Activated naive CD4-positive, alpha-beta T cell treated with anti-CD3 and anti-CD28 coated beads, Interleukin-2, amount 10 ng/mL, durations not matched to agents 7 days and 5 days (primary cell): Measurements from ENCODE around the gene SIK2.
"Not testable (repeated sequence)": the region's sequence is repeated elsewhere in the genome, so short reads cannot be mapped to it uniquely, and the experiment has no call there.

Experiments
- CTCF ChIA-PET: fragments of 350-600 bp; sonication (Branson Sonifier 250); formaldehyde crosslinking; loops from one replicate; lab custom pipeline; 2021; ENCODE audit warnings: antibody characterized with exemption; lab: Charles Lee
- DNase-seq: peaks from one replicate; pipeline ENCODE4 v3.0.0-alpha.2; 2020
- H3K27ac Mint-ChIP-seq: one replicate; pipeline ENCODE4 v1.8.0; 2021; ENCODE audit warnings: mild to moderate bottlenecking, moderate library complexity, mixed read lengths
- H3K27me3 Mint-ChIP-seq: one replicate; pipeline ENCODE4 v1.8.0; 2021; ENCODE audit warnings: mild to moderate bottlenecking, mixed read lengths
- H3K36me3 Mint-ChIP-seq: one replicate; pipeline ENCODE4 v1.8.0; 2021; ENCODE audit warnings: mixed read lengths
- H3K4me1 Mint-ChIP-seq: one replicate; pipeline ENCODE4 v1.8.0; 2021; ENCODE audit warnings: mixed read lengths
- H3K4me3 Mint-ChIP-seq: one replicate; pipeline ENCODE4 v1.8.0; 2021; ENCODE audit warnings: mild to moderate bottlenecking, moderate library complexity, mixed read lengths
- H3K9me3 Mint-ChIP-seq: one replicate; pipeline ENCODE4 v1.8.0; 2021; ENCODE audit warnings: mixed read lengths

SIK2 gene

GRCh38 chr11:111694851-111695250 lies 92.6 kb downstream of the SIK2 start:
- CTCF ChIA-PET = no interaction called here
- Mint-ChIP-seq H3K4me1 (no peaks in the 10 kb centered on the region), H3K9me3 (no peaks in the 10 kb centered on the region), H3K4me3 (no peak overlapping the region), H3K27me3 (no peaks in the 10 kb centered on the region), H3K27ac (no peak overlapping the region), H3K36me3 (peaks cover 8% of the 10 kb centered on the region)
- DNase-seq = no peak

- Mint-ChIP-seq H3K9me3 (no peaks in the 10 kb centered on the region), H3K4me3 (no peak overlapping the region), H3K27me3 (no peaks in the 10 kb centered on the region), H3K36me3 (peaks cover 5% of the 10 kb centered on the region), H3K4me1 (no peaks in the 10 kb centered on the region), H3K27ac (no peak overlapping the region)
- CTCF ChIA-PET = no interaction called here
- DNase-seq = no peak
Measured at GRCh38 chr11:111696556-111696955, 94.3 kb downstream of the SIK2 start.

GRCh38 chr11:111697933-111698371 lies 95.7 kb downstream of the SIK2 start:
- Mint-ChIP-seq H3K27ac (no peak overlapping the region), H3K27me3 (no peaks in the 10 kb centered on the region), H3K4me3 (no peak overlapping the region), H3K4me1 (no peaks in the 10 kb centered on the region), H3K36me3 (peaks cover 3% of the 10 kb centered on the region), H3K9me3 (no peaks in the 10 kb centered on the region)
- CTCF ChIA-PET = interaction anchor here (0.8 to 1.3 kb wide), 2 partner anchors 78 to 94 kb away, joined by 3 to 5 read pairs; no protein-coding TSS in a partner anchor
- no peak for DNase-seq

GRCh38 chr11:111698852-111699559 lies 96.8 kb downstream of the SIK2 start:
- Mint-ChIP-seq H3K9me3 (no peaks in the 10 kb centered on the region), H3K4me3 (no peak overlapping the region), H3K27me3 (no peaks in the 10 kb centered on the region), H3K4me1 (no peaks in the 10 kb centered on the region), H3K36me3 (peaks cover 3% of the 10 kb centered on the region), H3K27ac (no peak overlapping the region)
- CTCF ChIA-PET = interaction anchor here (1.1 kb wide), 1 partner anchor 78 kb away, joined by 4 read pairs; no protein-coding TSS in a partner anchor
- no peak for DNase-seq

- no peak for DNase-seq
- Mint-ChIP-seq H3K27me3 (no peaks in the 10 kb centered on the region), H3K9me3 (no peaks in the 10 kb centered on the region), H3K4me3 (no peak overlapping the region), H3K4me1 (no peaks in the 10 kb centered on the region), H3K36me3 (peaks cover 3% of the 10 kb centered on the region), H3K27ac (no peak overlapping the region)
- CTCF ChIA-PET = interaction anchor here (1.1 kb wide), 1 partner anchor 77 kb away, joined by 4 read pairs; no protein-coding TSS in a partner anchor
Measured at GRCh38 chr11:111699579-111700156, 97.4 kb downstream of the SIK2 start.

GRCh38 chr11:111700162-111700561 lies 97.9 kb downstream of the SIK2 start:
- H3K4me3 Mint-ChIP-seq = no peak overlapping the region
- H3K4me1 Mint-ChIP-seq = no peaks in the 10 kb centered on the region
- no peaks in the 10 kb centered on the region for H3K27me3 Mint-ChIP-seq
- H3K27ac Mint-ChIP-seq = no peak overlapping the region
- no peak for DNase-seq
- H3K36me3 Mint-ChIP-seq = peaks cover 8% of the 10 kb centered on the region
- CTCF ChIA-PET = no interaction called here
- H3K9me3 Mint-ChIP-seq = no peaks in the 10 kb centered on the region

GRCh38 chr11:111702623-111703022 lies 100.4 kb downstream of the SIK2 start:
- Mint-ChIP-seq H3K27me3 (no peaks in the 10 kb centered on the region), H3K27ac (no peak overlapping the region), H3K4me3 (no peak overlapping the region), H3K4me1 (no peaks in the 10 kb centered on the region), H3K9me3 (no peaks in the 10 kb centered on the region), H3K36me3 (peaks cover 15% of the 10 kb centered on the region)
- no peak for DNase-seq
- CTCF ChIA-PET = no interaction called here

GRCh38 chr11:111703576-111703975 lies 101.3 kb downstream of the SIK2 start:
- H3K9me3 Mint-ChIP-seq = no peaks in the 10 kb centered on the region
- no peak for DNase-seq
- CTCF ChIA-PET = no interaction called here
- peaks cover 15% of the 10 kb centered on the region for H3K36me3 Mint-ChIP-seq
- no peak overlapping the region for H3K27ac Mint-ChIP-seq
- no peaks in the 10 kb centered on the region for H3K27me3 Mint-ChIP-seq
- no peaks in the 10 kb centered on the region for H3K4me1 Mint-ChIP-seq
- H3K4me3 Mint-ChIP-seq = no peak overlapping the region

GRCh38 chr11:111707039-111707690 lies 104.9 kb downstream of the SIK2 start:
- CTCF ChIA-PET = no interaction called here
- H3K36me3 Mint-ChIP-seq = peaks cover 13% of the 10 kb centered on the region
- DNase-seq = no peak
- H3K9me3 Mint-ChIP-seq = no peaks in the 10 kb centered on the region
- H3K4me1 Mint-ChIP-seq = no peaks in the 10 kb centered on the region
- no peak overlapping the region for H3K4me3 Mint-ChIP-seq
- H3K27me3 Mint-ChIP-seq = no peaks in the 10 kb centered on the region
- H3K27ac Mint-ChIP-seq = no peak overlapping the region

GRCh38 chr11:111707691-111708067 lies 105.4 kb downstream of the SIK2 start:
- CTCF ChIA-PET = no interaction called here
- Mint-ChIP-seq H3K27me3 (no peaks in the 10 kb centered on the region), H3K36me3 (peaks cover 15% of the 10 kb centered on the region), H3K4me1 (no peaks in the 10 kb centered on the region), H3K4me3 (no peak overlapping the region), H3K9me3 (no peaks in the 10 kb centered on the region), H3K27ac (no peak overlapping the region)
- DNase-seq = no peak

GRCh38 chr11:111714522-111714921 lies 112.3 kb downstream of the SIK2 start:
- Mint-ChIP-seq H3K9me3 (no peaks in the 10 kb centered on the region), H3K27me3 (no peaks in the 10 kb centered on the region), H3K36me3 (peaks cover 19% of the 10 kb centered on the region), H3K4me3 (no peak overlapping the region), H3K27ac (no peak overlapping the region), H3K4me1 (no peaks in the 10 kb centered on the region)
- no peak for DNase-seq
- CTCF ChIA-PET = interaction anchor here (0.7 kb wide), 1 partner anchor 230 kb away, joined by 3 read pairs; no protein-coding TSS in a partner anchor

- no peaks in the 10 kb centered on the region for H3K9me3 Mint-ChIP-seq
- no peaks in the 10 kb centered on the region for H3K27me3 Mint-ChIP-seq
- H3K4me3 Mint-ChIP-seq = no peak overlapping the region
- no peak overlapping the region for H3K27ac Mint-ChIP-seq
- CTCF ChIA-PET = interaction anchor here (0.7 kb wide), 1 partner anchor 231 kb away, joined by 3 read pairs; no protein-coding TSS in a partner anchor
- no peaks in the 10 kb centered on the region for H3K4me1 Mint-ChIP-seq
- no peak for DNase-seq
- H3K36me3 Mint-ChIP-seq = peaks cover 24% of the 10 kb centered on the region
Measured at GRCh38 chr11:111715142-111715816, 113.0 kb downstream of the SIK2 start.

- H3K27ac Mint-ChIP-seq, H3K4me1 Mint-ChIP-seq, DNase-seq, H3K27me3 Mint-ChIP-seq, H3K4me3 Mint-ChIP-seq, CTCF ChIA-PET, H3K9me3 Mint-ChIP-seq: not testable (repeated sequence)
- H3K36me3 Mint-ChIP-seq = peaks cover 38% of the 10 kb centered on the region
Measured at GRCh38 chr11:111717660-111718059, 115.4 kb downstream of the SIK2 start.

- no peaks in the 10 kb centered on the region for H3K9me3 Mint-ChIP-seq
- H3K4me3 Mint-ChIP-seq = no peak overlapping the region
- no peaks in the 10 kb centered on the region for H3K4me1 Mint-ChIP-seq
- no peaks in the 10 kb centered on the region for H3K27me3 Mint-ChIP-seq
- DNase-seq = no peak
- CTCF ChIA-PET = no interaction called here
- H3K27ac Mint-ChIP-seq = no peak overlapping the region
- H3K36me3 Mint-ChIP-seq = peaks cover 41% of the 10 kb centered on the region
Measured at GRCh38 chr11:111718436-111718835, 116.2 kb downstream of the SIK2 start.
